PC-3 (cell line): ENCODE measurements around the gene SHLD1.

Experiments used
- CTCF ChIP-seq: fragments of 300-600 bp; sonication (generic); conservative IDR thresholded peaks from 2 replicates; pipeline ENCODE4 v1.5.1; 2017; ENCODE audit warnings: antibody characterized with exemption, low read depth, mild to moderate bottlenecking, low read length
- EZH2 ChIP-seq: fragments of 300-600 bp; sonication (generic); IDR thresholded peaks from one replicate; pipeline ENCODE4 v1.6.1; 2017; ENCODE audit warnings: antibody characterized with exemption, mild to moderate bottlenecking, low read length; ENCODE audit not compliant: unreplicated experiment
- EZH2phosphoT487 ChIP-seq: fragments of 300-600 bp; sonication (generic); IDR thresholded peaks from 2 replicates; pipeline ENCODE4 v1.6.1; 2018; ENCODE audit warnings: mild to moderate bottlenecking, antibody characterized with exemption, low read length, borderline replicate concordance

GRCh38 chr20:5786930-5787795 lies 37.0 kb downstream of the SHLD1 start:
- TF ChIP-seq CTCF (0 out of 2 replicates have a peak, but pooled peaks have one; percentile 19), EZH2phosphoT487 (no peak), EZH2 (no peak)
